Glutamatergic neuron (in vitro differentiated cells): ENCODE data around the gene RPUSD3. TPM values are rescaled to one million over a fixed set of nuclear protein-coding genes. Genes with fewer than 3 reads are reported as not detected.

Experiments
- DNase-seq: peaks from one replicate; pipeline ENCODE4 v3.0.0; 2022
- H3K27ac Mint-ChIP-seq: one replicate; pipeline ENCODE4 v1.8.0; 2020; ENCODE audit warnings: mild to moderate bottlenecking, mixed read lengths, inconsistent platforms; ENCODE audit not compliant: unreplicated experiment
- H3K27me3 Mint-ChIP-seq: one replicate; pipeline ENCODE4 v1.8.0; 2020; ENCODE audit warnings: mild to moderate bottlenecking, moderate library complexity, mixed read lengths, inconsistent platforms; ENCODE audit not compliant: unreplicated experiment
- H3K36me3 Mint-ChIP-seq: one replicate; pipeline ENCODE4 v1.8.0; 2020; ENCODE audit warnings: mild to moderate bottlenecking, mixed read lengths, inconsistent platforms; ENCODE audit not compliant: unreplicated experiment
- H3K4me1 Mint-ChIP-seq: one replicate; pipeline ENCODE4 v1.8.0; 2020; ENCODE audit warnings: mild to moderate bottlenecking, low read depth, mixed read lengths, inconsistent platforms; ENCODE audit not compliant: unreplicated experiment
- H3K4me3 Mint-ChIP-seq: one replicate; pipeline ENCODE4 v1.8.0; 2020; ENCODE audit warnings: mild to moderate bottlenecking, mixed read lengths, inconsistent platforms; ENCODE audit not compliant: unreplicated experiment
- H3K9me3 Mint-ChIP-seq: one replicate; pipeline ENCODE4 v1.8.0; 2020; ENCODE audit warnings: mild to moderate bottlenecking, moderate library complexity, mixed read lengths, inconsistent platforms; ENCODE audit not compliant: unreplicated experiment
- total RNA-seq: library from RNA; stranded (reverse); fragmentation: NEBNext Ultra II Directional; extraction: Animal tissue kit (Norgen Biotek cat#: 25700); gene quantifications from one replicate; pipeline ENCODE4 v1.2.1, GENCODE V29; 2021; ENCODE audit not compliant: unreplicated experiment
- TF ChIP-seq, protein P1 (sequence below): fragments of 200-600 bp; sonication (generic); IDR thresholded peaks from one replicate; pipeline ENCODE4 v1.5.0; 2021; ENCODE audit not compliant: partially characterized antibody, unreplicated experiment

The RPUSD3 gene
- total RNA-seq, 1 donor from 2014 or later, result 81.7 TPM

DNA sequence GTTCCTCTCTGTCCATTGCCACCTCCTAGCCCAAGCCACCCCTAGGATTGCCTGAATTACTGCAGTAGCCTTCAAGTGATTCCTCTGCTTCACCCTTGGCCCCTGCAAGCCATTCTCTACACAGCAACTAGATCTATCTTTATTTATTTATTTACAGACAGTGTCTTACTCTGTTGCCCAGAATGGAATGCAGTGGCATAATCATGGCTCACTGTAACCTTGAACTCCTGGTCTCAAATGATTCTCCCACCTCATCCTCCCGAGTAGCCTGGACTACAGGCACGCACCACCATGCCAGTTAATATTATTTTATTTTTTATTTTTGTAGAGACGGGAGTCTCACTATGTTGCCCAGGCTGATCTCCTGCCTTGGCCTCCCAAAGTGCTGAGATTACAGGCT is 44.7 kb upstream of the RPUSD3 start:
- Mint-ChIP-seq H3K27me3 (no peaks in the 10 kb centered on the region), H3K4me3 (no peak overlapping the region), H3K4me1 (peaks cover 4% of the 10 kb centered on the region), H3K27ac (no peak overlapping the region), H3K9me3 (peaks cover 3% of the 10 kb centered on the region), H3K36me3 (no peaks in the 10 kb centered on the region)
- DNase-seq, result no peak
- TF ChIP-seq, protein P1, sequence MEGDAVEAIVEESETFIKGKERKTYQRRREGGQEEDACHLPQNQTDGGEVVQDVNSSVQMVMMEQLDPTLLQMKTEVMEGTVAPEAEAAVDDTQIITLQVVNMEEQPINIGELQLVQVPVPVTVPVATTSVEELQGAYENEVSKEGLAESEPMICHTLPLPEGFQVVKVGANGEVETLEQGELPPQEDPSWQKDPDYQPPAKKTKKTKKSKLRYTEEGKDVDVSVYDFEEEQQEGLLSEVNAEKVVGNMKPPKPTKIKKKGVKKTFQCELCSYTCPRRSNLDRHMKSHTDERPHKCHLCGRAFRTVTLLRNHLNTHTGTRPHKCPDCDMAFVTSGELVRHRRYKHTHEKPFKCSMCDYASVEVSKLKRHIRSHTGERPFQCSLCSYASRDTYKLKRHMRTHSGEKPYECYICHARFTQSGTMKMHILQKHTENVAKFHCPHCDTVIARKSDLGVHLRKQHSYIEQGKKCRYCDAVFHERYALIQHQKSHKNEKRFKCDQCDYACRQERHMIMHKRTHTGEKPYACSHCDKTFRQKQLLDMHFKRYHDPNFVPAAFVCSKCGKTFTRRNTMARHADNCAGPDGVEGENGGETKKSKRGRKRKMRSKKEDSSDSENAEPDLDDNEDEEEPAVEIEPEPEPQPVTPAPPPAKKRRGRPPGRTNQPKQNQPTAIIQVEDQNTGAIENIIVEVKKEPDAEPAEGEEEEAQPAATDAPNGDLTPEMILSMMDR, result no peak

DNA sequence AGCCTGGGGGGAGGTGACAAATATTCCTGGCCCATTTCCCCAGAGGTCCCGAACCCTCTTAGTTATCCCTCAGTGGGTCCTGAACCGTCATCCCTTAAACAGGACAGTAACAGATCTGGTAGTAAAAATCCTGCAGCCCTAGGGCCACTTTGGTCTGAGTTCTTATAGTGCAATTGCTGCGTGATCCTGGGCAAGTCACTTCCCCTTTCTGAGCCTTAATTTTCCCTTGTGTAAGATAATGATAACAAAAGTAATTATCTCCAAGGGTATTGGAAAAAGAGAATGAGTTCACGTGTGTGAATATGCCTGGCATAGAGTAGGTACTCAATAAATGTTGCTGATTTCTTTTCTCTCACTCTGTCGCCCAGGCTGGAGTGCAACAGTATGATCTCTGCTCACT is 43.7 kb upstream of the RPUSD3 start:
- Mint-ChIP-seq H3K27me3 (no peaks in the 10 kb centered on the region), H3K4me1 (peaks cover 4% of the 10 kb centered on the region), H3K27ac (no peak overlapping the region), H3K4me3 (no peak overlapping the region), H3K9me3 (peaks cover 3% of the 10 kb centered on the region), H3K36me3 (no peaks in the 10 kb centered on the region)
- TF ChIP-seq, protein P1, result no peak
- DNase-seq, result no peak

DNA sequence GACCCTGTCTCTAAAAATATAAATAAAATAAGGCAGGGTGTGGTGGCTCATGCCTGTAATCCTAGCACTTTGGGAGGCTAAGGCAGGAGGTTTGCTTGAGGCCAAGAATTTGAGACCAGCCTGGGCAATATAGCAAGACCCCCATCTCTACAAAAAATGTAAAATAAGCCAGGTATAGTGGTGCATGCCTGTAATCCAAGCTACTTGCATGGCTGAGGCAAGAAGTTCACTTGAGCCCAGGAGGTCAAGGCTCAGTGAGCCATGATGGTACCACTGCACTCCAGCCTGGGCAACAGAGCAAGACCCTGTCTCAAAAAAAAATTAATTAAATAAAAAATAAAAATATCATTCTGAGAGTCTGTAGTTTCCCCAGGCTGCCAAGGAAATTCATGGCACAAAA is 42.5 kb upstream of the RPUSD3 start:
- H3K27me3 Mint-ChIP-seq, result no peaks in the 10 kb centered on the region
- no peak overlapping the region for H3K4me3 Mint-ChIP-seq
- TF ChIP-seq, protein P1, result no peak
- no peaks in the 10 kb centered on the region for H3K36me3 Mint-ChIP-seq
- H3K27ac Mint-ChIP-seq, result no peak overlapping the region
- peaks cover 2% of the 10 kb centered on the region for H3K4me1 Mint-ChIP-seq
- peaks cover 3% of the 10 kb centered on the region for H3K9me3 Mint-ChIP-seq
- no peak for DNase-seq

DNA sequence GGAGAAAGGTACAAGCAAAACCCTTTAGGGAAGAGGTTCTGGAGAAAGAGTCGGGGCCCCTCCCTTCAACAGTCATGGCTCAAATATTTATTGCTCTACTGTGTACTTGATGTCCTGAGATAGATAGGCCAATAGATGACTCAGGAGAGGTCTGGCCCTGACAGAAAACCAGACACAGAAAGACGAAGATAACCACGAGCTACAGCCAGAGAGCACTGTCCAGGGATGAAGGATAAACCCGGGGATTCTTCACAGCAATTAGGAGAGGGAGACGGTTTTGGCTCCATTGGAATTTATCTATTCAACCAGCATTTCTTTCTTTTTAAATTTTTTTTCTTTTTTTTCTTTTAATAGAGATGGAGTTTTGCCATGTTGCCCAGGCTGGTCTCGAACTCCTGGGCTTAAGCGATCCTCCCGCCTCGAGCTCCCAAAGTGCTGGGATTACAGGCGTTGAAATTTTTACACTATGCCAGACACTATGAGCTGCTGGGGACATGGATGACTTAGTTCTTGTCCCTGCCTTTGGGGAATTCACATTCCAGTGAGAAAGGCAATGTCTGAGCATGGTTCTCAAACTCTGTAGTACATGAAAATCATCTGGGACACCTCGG is 40.9 kb upstream of the RPUSD3 start:
- Mint-ChIP-seq H3K4me1 (peaks cover 2% of the 10 kb centered on the region), H3K9me3 (no peaks in the 10 kb centered on the region), H3K36me3 (no peaks in the 10 kb centered on the region), H3K27ac (no peak overlapping the region), H3K4me3 (no peak overlapping the region), H3K27me3 (no peaks in the 10 kb centered on the region)
- no peak for DNase-seq
- TF ChIP-seq, protein P1, result no peak

DNA sequence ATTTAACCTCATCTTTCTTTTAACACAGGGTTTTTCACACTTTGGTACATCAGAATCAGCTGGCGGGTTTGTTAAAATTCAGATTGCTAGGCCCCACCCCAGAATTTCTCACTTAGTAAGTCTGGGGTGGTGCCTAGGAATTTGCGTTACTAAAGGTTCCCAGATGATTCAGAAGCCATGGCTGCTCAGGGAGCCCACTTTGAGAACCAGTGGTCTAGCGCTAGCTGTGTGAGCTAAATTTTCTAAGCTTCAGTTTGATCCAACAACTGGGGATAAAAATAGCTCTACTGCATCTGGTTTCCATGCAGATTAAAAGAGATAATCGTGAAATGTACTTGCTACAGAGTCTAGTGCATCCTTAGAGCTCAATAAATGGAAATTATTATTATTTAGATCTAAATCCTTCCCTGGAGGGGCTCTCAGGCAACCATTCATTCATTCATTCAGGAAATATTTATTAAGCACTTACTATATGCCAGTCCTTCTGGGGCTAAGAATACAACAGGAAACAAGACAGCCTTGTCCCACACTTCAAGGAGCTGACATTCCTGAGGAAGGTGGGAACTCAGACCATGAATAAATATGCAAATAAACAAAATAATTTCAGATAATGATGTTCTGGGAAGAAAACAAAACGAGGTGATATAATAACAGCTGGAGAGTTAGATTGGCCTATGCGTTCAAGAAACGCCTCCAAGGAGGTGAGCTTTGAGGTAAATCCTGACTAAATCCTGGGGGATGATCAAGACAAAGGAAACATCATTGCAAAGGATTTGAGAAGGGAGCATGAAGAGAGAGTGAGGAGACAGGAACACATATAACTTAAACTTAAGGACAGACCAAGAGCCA is 40.1 kb upstream of the RPUSD3 start:
- Mint-ChIP-seq H3K4me1 (peaks cover 2% of the 10 kb centered on the region), H3K27me3 (no peaks in the 10 kb centered on the region), H3K27ac (no peak overlapping the region), H3K9me3 (no peaks in the 10 kb centered on the region), H3K4me3 (no peak overlapping the region), H3K36me3 (no peaks in the 10 kb centered on the region)
- TF ChIP-seq, protein P1, result no peak
- no peak for DNase-seq
